ENCODE results near the gene SEMA6C. TPM values are rescaled to one million over a fixed set of nuclear protein-coding genes. Genes with fewer than 3 reads are reported as not detected.

SEMA6C gene
- total RNA-seq, 1 experiment from 2014 or later = 5.7 TPM

GRCh38 chr1:151143057-151143435 is 3.4 kb downstream of the SEMA6C start:
- intact Hi-C loops (cut with micrococcal nuclease; ENCODE audit: unreplicated experiment) = no loop called here
- no peaks in the 10 kb centered on the region for H3K9me3 ChIP-seq (ENCODE audit: control insufficient read depth, insufficient read depth, low read depth, low read length)
- no TSS peak for BruUV-seq (replicated peaks)
- ATAC-seq (no peak), DNase-seq (ENCODE audit: low read depth, low spot score) (no peak)
- ChIA-PET POLR2A (no interaction called here), CTCF (interaction anchor here (1.1 kb wide), 1 partner anchor 43 kb away, joined by 4 read pairs; no protein-coding TSS in a partner anchor)
- no peaks in the 10 kb centered on the region for H3K36me3 ChIP-seq (ENCODE audit: control insufficient read depth, insufficient read depth, low read length)
- in situ Hi-C loops (cut with HindIII; ENCODE audit: low pct_unique_long_range_greater_than_20kb, low sequenced_read_pairs) = no loop called here
- H3K27me3 ChIP-seq (ENCODE audit: control insufficient read depth, insufficient read depth, low read length) = no peaks in the 10 kb centered on the region
- peaks cover 7% of the 10 kb centered on the region; the same call in 1 of the 2 replicates for H3K4me1 ChIP-seq (ENCODE audit: control insufficient read depth, insufficient read depth, low read length)
- H3K4me3 ChIP-seq (ENCODE audit: low read depth in 2 of 2, low read length in 2 of 2) = no peak overlapping the region
- TF ChIP-seq SIN3A (IDR thresholded peaks at IDR 0.05; ENCODE audit: borderline replicate concordance, insufficient read depth, low read depth, low read length) = no peak
- TF ChIP-seq REST (IDR thresholded peaks at IDR 0.05; ENCODE audit: insufficient read depth in 1 of 2, low read depth in 2 of 2, low read length in 1 of 2) = no peak
- H3K27ac ChIP-seq (ENCODE audit: low read length) = no peak overlapping the region

- H3K36me3 ChIP-seq (ENCODE audit: control insufficient read depth, insufficient read depth, low read length) = no peaks in the 10 kb centered on the region
- DNase-seq (ENCODE audit: low read depth, low spot score) = no peak
- H3K4me1 ChIP-seq (ENCODE audit: control insufficient read depth, insufficient read depth, low read length) = peaks cover 7% of the 10 kb centered on the region; the same call in 1 of the 2 replicates
- CTCF ChIA-PET = no interaction called here
- no TSS peak for BruUV-seq (replicated peaks)
- H3K27ac ChIP-seq (ENCODE audit: low read length) = no peak overlapping the region
- POLR2A ChIA-PET = no interaction called here
- in situ Hi-C loops (cut with HindIII; ENCODE audit: low pct_unique_long_range_greater_than_20kb, low sequenced_read_pairs) = no loop called here
- TF ChIP-seq REST (IDR thresholded peaks at IDR 0.05; ENCODE audit: insufficient read depth in 1 of 2, low read depth in 2 of 2, low read length in 1 of 2) = no peak
- TF ChIP-seq SIN3A (IDR thresholded peaks at IDR 0.05; ENCODE audit: borderline replicate concordance, insufficient read depth, low read depth, low read length) = no peak
- no peak for TF ChIP-seq TCF7L2 (IDR thresholded peaks at IDR 0.05; ENCODE audit: low read depth, low read length)
- no peak for TF ChIP-seq CTCF (IDR thresholded peaks at IDR 0.05)
- no peak for TF ChIP-seq POLR2AphosphoS5 (IDR thresholded peaks at IDR 0.05; ENCODE audit: low read depth, low read length)
- H3K9me3 ChIP-seq (ENCODE audit: control insufficient read depth, insufficient read depth, low read depth, low read length) = no peaks in the 10 kb centered on the region
- H3K4me3 ChIP-seq (ENCODE audit: low read depth in 2 of 2, low read length in 2 of 2) = no peak overlapping the region
- no peaks in the 10 kb centered on the region for H3K27me3 ChIP-seq (ENCODE audit: control insufficient read depth, insufficient read depth, low read length)
- intact Hi-C loops (cut with micrococcal nuclease; ENCODE audit: unreplicated experiment) = no loop called here
- no peak for ATAC-seq
Observed at GRCh38 chr1:151142411-151143056, 3.9 kb downstream of the SEMA6C start.
